Stimulated activated CD4-positive, alpha-beta T cell treated with anti-CD3 and anti-CD28 coated beads, Interleukin-15, amount 100 ng/mL, for 24 hours (primary cell): Measurements from ENCODE around the gene LRRC2.
"Not testable (repeated sequence)": the region's sequence is repeated elsewhere in the genome, so short reads cannot be mapped to it uniquely, and the experiment has no call there.

Source experiments
- DNase-seq: peaks from one replicate; pipeline ENCODE4 v3.0.0-alpha.2; 2020

Gene LRRC2

GRCh38 chr3:46549989-46550388 lies 16.1 kb downstream of the LRRC2 start:
- DNase-seq = no peak

- no peak for DNase-seq
Measured at GRCh38 chr3:46549408-46549904, 16.6 kb downstream of the LRRC2 start.

- DNase-seq = not testable (repeated sequence)
Measured at GRCh38 chr3:46548611-46549010, 17.5 kb downstream of the LRRC2 start.

DNA sequence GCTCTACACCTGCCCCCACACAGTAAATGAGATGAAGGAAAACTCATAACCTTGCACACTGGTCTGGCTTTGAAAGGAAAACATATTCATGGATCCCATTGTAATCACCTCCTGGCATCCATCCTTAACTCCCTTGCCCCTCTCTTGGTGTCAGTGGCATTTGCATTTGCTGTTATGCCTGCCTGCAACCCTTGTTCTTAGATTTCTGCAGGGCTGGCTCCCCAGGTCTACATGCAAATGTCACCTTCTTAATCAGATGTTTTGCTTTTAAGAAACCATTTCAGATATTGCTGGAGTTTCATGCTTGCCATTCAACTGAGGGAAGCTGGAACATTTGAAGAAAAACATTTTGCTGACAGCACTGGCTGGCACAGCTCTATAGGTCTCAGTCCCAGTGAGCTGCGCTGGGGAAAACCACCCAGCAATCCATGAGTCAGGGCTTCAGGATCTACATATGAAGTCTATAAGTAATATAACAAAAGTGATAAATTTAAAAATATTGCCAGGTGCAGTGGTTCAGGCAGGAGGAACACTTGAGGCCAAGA lies 19.1 kb downstream of the LRRC2 start:
- DNase-seq = no peak

DNA sequence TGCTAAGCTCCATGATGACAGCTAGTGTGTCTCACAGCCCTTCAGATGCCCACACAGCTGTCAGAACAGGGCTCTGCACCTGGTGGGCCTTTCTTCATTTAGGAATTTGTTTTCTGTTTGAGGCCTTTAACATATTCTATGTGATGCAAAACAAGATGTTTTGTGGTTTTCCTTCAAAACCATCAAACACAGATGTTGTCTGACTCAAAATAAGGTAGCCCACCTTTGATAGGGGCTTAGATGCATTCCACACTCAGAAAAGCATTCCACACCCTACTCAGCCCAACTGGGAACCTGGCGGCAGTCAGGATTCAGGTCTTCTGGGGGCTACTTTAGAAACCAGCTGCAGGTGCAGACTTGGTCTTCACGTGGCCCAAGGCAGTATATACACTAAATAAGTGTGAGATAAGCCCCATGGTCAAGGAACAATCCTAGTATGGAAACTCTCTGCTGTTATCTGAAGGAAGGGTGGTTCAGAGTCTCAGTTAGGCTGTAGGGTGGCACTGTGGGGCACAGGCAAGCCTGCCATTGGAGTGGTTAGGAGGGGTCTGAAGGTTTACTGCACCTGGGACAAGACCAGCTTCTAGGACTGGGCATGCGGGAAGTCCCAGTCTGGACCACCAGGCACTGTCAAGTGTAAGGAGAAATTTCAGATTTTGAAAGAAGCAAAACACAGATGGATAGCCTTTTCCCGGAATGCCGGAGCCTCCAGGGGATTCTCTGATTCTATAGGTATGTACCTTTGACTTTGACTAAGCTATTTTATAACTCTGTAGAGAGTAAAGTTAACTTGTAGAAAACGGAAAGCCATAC lies 20.1 kb downstream of the LRRC2 start:
- no peak for DNase-seq

DNA sequence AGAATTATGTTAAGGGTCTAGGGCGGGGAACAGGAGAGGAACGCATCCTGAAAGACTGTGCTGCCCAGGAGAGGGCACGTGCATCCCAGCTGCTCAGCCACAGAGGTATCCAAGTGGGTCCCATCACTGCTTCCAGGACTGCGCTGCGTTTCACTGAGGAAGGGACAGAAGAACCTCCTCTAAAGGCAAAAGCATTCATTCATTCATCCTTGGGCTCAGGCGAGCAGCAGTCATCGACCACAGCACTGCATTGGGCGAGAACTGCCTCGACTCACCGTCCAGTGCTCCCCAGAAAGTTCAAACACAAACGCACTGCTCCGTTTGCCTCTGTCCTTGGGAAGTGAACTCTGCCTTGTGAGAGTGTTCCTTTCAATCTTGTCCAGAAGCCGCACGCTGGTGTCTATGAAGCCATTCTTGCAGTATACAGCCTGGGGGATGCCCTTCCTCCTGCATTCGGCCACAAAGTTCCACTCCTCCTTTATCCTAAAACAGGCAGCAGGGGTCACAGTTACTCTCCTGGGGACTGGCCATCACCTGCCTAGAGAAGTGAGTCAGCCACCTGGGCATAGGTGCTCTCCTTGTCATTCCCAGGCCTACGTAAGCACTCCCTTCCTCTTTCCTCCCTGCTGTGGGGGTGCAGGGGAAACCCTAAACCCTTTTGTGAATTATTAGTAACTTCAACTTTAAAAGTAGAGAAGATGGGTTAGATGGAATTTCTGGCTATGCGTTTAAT lies 21.2 kb downstream of the LRRC2 start:
- no peak for DNase-seq

DNA sequence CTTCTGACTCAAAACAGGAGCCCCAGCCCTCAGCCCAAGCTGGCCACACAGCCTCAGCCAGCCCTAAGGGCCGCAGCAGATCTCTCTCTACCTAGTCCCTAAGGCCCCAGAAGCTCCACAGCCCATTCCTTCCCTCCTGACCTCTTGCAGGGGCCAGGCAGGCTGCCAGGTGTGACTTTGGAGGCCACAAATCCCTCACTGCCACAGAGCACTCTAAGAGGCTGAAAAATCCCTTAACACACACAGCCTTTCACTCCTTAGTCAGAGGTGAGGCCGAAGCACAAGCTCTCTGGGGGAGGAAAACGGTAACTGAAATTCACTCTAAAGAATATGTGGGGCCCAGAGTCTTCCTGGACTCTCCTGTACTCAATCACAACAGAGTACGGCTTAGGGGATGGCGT lies 23.3 kb downstream of the LRRC2 start:
- DNase-seq = no peak

DNA sequence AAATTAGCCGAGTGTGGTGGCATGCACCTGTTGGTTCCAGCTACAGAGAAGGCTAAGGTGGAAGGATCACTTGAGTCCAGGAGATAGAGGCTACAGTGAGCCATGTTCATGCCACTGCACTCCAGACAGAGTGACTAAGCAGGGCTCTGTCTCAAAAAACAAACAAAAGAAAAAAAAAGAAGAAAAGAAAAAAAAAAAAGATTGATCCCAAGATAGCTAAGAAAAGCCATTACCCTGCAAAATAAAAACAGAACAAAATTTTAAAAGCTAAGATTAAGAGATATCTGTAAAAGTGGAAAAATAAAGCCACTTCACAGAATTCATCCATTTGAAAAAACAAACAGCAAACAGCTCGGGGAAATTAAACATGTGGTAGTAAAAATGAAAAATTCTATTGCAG lies 23.8 kb downstream of the LRRC2 start:
- DNase-seq = no peak

GRCh38 chr3:46541835-46542234 lies 24.3 kb downstream of the LRRC2 start:
- DNase-seq = no peak

DNA sequence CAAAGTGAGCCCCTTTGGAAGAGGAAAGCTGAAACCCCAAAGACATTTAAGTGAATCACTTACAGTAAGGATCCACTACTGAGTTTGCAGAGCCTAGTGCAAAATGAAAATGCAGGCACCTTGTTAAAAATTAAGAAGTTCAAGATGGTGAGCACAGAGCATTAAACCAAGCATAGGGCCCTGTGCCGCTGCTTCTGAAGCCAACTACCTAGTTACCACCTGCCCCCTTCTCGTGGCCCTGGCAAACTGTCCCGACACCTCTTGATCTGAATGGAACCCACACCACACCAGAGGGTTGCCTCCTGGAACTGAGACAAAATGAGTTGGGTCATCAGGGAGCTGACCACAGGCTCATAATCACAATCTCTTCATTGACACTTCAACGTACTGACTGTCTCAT lies 25.6 kb downstream of the LRRC2 start:
- no peak for DNase-seq

DNA sequence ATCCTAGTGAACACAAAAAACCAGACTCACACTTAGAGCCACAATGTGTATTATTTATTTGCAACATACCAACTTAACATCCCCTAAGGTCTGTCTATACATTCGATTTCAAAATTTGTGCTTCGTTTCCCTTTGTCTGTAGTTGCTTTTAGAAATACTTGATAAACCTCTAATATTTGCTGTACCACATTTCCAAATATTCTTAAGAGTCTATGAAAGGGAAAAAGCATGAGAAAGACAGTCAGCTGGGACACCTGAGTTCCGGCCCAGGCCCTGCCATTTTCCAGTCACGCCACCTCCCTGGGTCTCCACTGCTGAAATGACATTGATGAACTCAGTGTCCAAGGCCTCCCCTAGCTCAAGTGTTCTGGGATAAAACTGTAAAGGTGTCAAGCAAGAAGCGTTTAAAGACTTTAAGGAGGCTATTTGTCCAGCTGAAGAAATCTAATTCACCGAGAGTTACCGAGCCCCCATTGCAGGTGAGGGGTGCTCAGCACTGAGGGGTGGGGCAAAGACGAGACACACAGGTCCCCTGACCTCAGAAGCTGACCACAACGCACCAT lies 26.6 kb downstream of the LRRC2 start:
- DNase-seq = no peak

DNA sequence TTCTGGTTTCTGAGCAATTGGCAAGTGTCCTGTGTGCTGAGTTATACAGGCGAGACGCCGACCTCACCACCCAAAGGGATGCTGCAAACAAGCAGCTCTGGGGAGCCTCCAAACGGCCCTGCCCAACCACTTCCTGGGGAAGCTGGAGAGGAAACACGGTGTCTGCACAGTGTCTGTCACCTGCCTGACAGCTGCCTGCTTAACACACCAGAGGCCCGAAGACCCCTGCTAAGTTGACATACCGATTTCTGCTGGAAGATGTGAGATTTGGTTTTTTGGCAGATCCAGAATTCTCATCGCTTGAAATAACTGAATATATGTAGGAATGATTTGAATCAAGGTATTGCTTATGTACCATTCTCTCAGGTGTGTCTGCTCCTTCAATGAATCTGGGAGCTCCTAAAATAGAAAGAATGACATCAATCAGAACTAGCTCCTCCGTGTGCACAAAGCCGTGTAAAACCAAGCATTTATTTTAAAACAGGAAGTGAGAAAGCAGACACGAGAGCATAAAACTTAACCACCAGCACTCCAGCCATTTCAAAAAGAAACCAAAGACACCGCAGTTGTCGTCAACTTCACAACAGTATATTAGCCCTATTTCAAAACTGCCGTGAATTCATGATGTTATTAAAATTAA lies 27.2 kb downstream of the LRRC2 start:
- DNase-seq = peak; percentile 78

GRCh38 chr3:46538425-46538802 lies 27.7 kb downstream of the LRRC2 start:
- DNase-seq = not testable (repeated sequence)

DNA sequence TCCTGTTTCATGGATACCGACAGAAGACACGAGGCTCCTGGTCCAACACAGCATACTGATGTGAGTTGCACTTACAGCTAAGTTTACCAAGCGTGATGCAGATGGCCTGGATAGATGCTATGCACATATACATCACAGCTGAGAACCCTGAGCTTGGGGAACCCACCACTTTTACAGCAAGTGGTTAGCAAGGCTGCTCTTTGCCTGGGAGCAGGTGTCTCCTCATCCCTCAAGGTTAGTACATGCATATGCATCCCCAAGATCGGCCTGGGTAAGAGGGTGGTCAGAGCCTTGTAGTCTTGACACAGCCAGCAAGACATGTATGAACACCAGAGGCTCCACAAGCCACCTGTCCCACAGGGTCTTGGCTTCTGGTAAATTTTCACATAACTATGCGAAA lies 28.3 kb downstream of the LRRC2 start:
- no peak for DNase-seq

DNA sequence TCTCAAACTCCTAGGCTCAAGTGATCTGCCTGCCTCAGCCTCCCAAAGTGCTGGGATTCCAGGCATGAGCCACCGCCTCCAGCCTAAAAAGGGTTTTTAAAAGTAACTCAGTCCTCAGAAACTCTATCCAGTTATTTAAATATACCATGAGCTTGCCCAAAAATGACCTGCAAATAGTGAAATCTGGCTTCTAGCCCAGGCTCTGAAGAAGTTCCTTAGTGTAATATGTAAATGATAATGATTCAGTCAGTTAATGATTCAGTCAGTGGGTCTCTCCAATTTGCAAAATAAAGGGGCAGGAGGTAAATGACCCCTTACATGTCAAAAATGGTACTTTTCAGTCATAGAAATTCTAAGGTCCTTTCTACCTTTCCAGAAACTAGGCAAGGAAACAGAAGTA lies 28.8 kb downstream of the LRRC2 start:
- DNase-seq = no peak

- DNase-seq = peak; percentile 8
Measured at GRCh38 chr3:46536758-46537157, 29.3 kb downstream of the LRRC2 start.

GRCh38 chr3:46535746-46536145 lies 30.4 kb downstream of the LRRC2 start:
- no peak for DNase-seq

GRCh38 chr3:46533091-46533490 lies 33.0 kb downstream of the LRRC2 start:
- DNase-seq = no peak

- no peak for DNase-seq
Measured at GRCh38 chr3:46527239-46527638, 38.9 kb downstream of the LRRC2 start.

- no peak for DNase-seq
Measured at GRCh38 chr3:46524832-46525231, 41.3 kb downstream of the LRRC2 start.

DNA sequence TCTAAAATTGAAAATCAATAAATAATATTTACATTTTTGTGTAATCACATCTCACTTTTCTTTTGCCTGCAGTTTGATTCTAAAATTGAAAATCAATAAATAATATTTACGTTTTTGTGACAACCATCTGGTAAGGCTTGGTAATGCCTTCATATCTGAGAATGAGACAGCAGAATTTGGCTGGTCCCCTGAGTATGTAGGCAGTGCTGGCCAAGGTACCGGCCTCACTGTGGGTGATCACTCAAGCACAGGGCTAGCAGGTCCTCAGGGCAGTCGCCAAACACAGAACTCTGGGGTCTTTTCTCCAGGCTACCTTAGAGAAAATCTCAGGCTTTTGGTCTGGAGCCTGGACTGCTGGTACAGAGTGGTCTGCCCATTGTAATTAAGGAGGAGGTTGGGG lies 42.1 kb downstream of the LRRC2 start:
- DNase-seq = no peak

- DNase-seq = no peak
Measured at GRCh38 chr3:46523556-46523955, 42.5 kb downstream of the LRRC2 start.

- not testable (repeated sequence) for DNase-seq
Measured at GRCh38 chr3:46522201-46522600, 43.9 kb downstream of the LRRC2 start.
